Choroid plexus epithelial cell (primary cell): Measurements from ENCODE around the gene ETV6.

Experiments used
- DNase-seq: peaks from one replicate; pipeline ENCODE4 v3.0.0-alpha.2; 2010; ENCODE audit warnings: low read depth
- H3K4me3 ChIP-seq: 2 replicates; pipeline ENCODE4 v1.5.1; 2011; ENCODE audit warnings: low read depth, mild to moderate bottlenecking, control low read depth, low read length, moderate library complexity
- CTCF ChIP-seq: conservative IDR thresholded peaks from 2 replicates; pipeline ENCODE4 v1.5.1; 2011; ENCODE audit warnings: low read depth, mild to moderate bottlenecking, control low read depth, inconsistent platforms, low read length, moderate library complexity

ETV6 gene

GRCh38 chr12:11651785-11652184, 2.3 kb downstream of the ETV6 start:
- peak; percentile 50 for DNase-seq
- no peak for TF ChIP-seq CTCF
- peak overlapping the region; percentile 81 for H3K4me3 ChIP-seq

GRCh38 chr12:11652351-11653040, 3.0 kb downstream of the ETV6 start:
- H3K4me3 ChIP-seq: peak overlapping the region; percentile 81
- peak; percentile 70 for DNase-seq
- no peak for TF ChIP-seq CTCF

GRCh38 chr12:11653215-11653753, 3.8 kb downstream of the ETV6 start:
- DNase-seq: peak; percentile 17
- no peak for TF ChIP-seq CTCF
- H3K4me3 ChIP-seq: no peak overlapping the region

GRCh38 chr12:11654338-11654737, 4.9 kb downstream of the ETV6 start:
- TF ChIP-seq CTCF: no peak
- H3K4me3 ChIP-seq: no peak overlapping the region
- no peak for DNase-seq

- H3K4me3 ChIP-seq: no peak overlapping the region
- no peak for DNase-seq
- no peak for TF ChIP-seq CTCF
Measured at GRCh38 chr12:11654802-11655201, 5.3 kb downstream of the ETV6 start.

GRCh38 chr12:11655842-11656241, 6.4 kb downstream of the ETV6 start:
- no peak for TF ChIP-seq CTCF
- H3K4me3 ChIP-seq: no peak overlapping the region
- no peak for DNase-seq

- H3K4me3 ChIP-seq: no peak overlapping the region
- no peak for TF ChIP-seq CTCF
- no peak for DNase-seq
Measured at GRCh38 chr12:11656550-11656949, 7.1 kb downstream of the ETV6 start.
